ENCODE results near the gene CDK6.

DNA sequence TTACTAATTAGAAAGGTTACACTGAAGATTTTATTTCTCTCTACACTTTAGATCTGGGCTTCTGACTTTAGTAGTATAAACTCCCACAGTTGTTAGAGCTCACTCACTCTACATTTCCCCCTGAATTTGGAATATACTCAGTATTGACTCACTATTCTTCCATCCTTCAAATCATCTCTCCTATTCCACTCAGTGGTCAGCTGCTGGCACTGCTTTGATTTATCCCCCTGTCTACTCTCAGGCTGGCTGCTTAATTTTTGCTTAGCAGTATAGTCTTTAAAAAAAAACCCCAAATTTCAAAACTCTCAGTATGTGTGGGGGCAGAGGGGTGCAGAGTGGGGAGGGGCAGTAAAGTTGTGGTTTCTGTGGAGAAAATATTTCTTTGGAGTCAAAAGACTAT is 68.9 kb downstream of the CDK6 start:
- no peak for TF ChIP-seq POLR2A (IDR thresholded peaks at IDR 0.05)
- TF ChIP-seq, protein P1, sequence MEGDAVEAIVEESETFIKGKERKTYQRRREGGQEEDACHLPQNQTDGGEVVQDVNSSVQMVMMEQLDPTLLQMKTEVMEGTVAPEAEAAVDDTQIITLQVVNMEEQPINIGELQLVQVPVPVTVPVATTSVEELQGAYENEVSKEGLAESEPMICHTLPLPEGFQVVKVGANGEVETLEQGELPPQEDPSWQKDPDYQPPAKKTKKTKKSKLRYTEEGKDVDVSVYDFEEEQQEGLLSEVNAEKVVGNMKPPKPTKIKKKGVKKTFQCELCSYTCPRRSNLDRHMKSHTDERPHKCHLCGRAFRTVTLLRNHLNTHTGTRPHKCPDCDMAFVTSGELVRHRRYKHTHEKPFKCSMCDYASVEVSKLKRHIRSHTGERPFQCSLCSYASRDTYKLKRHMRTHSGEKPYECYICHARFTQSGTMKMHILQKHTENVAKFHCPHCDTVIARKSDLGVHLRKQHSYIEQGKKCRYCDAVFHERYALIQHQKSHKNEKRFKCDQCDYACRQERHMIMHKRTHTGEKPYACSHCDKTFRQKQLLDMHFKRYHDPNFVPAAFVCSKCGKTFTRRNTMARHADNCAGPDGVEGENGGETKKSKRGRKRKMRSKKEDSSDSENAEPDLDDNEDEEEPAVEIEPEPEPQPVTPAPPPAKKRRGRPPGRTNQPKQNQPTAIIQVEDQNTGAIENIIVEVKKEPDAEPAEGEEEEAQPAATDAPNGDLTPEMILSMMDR (IDR thresholded peaks at IDR 0.05) = no peak

Measured in right lobe of liver (tissue), 4 donors.